ENCODE measurements around the gene HIP1R.

DNA sequence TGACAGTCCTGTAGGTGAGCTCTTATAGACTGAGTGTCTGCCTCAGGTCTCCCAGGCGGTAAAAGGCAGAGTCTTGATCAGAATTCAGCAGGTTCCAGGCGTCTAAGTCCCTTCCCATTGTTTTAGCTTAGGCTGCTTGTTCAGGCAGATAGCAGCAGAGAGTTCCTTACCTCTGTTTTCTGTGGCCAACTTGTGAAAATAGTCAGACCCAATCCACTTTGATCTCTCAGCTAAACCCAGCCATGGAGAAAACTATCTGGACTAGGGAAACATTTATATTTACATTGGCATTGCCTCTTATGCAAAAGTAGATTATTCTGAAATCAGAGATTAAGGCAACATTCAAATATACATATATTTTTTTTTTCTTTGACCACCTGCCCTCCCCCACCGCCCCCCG lies 39.5 kb upstream of the HIP1R start:
- TF ChIP-seq SP1 (IDR thresholded peaks at IDR 0.05), result no peak
- TF ChIP-seq FOXA1 (IDR thresholded peaks at IDR 0.05), result no peak
- TF ChIP-seq CTBP1 (IDR thresholded peaks at IDR 0.05; ENCODE audit: borderline replicate concordance), result no peak
- TF ChIP-seq, protein P1, sequence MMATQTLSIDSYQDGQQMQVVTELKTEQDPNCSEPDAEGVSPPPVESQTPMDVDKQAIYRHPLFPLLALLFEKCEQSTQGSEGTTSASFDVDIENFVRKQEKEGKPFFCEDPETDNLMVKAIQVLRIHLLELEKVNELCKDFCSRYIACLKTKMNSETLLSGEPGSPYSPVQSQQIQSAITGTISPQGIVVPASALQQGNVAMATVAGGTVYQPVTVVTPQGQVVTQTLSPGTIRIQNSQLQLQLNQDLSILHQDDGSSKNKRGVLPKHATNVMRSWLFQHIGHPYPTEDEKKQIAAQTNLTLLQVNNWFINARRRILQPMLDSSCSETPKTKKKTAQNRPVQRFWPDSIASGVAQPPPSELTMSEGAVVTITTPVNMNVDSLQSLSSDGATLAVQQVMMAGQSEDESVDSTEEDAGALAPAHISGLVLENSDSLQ (IDR thresholded peaks at IDR 0.05), result no peak
- no peak for TF ChIP-seq NFRKB (IDR thresholded peaks at IDR 0.05)
- TF ChIP-seq FOXM1 (IDR thresholded peaks at IDR 0.05; ENCODE audit: borderline replicate concordance), result no peak
- no peak for TF ChIP-seq BHLHE40 (IDR thresholded peaks at IDR 0.05; ENCODE audit: borderline replicate concordance)
- TF ChIP-seq TARDBP (IDR thresholded peaks at IDR 0.05), result no peak
